GM12872 (cell line): ENCODE results near the gene SCYGR1.

ENCODE experiments used
- TF ChIP-seq, protein P1 (sequence below): IDR thresholded peaks from 3 replicates; pipeline ENCODE4 v1.5.1; 2011; ENCODE audit warnings: low read depth, mild to moderate bottlenecking, low read length, moderate library complexity; ENCODE audit not compliant: insufficient read depth

The SCYGR1 gene

DNA sequence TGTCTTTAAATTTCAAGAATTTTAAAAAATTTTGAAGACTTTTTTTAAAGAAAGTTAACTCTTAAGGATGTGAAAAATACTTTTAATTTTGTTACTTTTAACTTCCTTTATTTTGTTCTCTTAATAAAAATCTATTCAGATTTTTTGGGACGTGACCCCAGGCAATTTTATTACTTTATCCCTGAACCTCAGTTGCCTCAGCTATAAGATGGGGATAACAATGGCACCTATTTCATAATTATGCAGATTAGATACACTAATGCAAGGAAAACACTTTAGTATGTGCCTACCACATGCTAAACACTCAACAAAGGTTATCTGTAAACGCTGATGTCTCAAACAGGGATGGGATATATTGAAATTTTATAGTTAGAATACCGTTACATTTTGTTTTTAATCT lies 1.5 kb upstream of the SCYGR1 start:
- TF ChIP-seq, protein P1, sequence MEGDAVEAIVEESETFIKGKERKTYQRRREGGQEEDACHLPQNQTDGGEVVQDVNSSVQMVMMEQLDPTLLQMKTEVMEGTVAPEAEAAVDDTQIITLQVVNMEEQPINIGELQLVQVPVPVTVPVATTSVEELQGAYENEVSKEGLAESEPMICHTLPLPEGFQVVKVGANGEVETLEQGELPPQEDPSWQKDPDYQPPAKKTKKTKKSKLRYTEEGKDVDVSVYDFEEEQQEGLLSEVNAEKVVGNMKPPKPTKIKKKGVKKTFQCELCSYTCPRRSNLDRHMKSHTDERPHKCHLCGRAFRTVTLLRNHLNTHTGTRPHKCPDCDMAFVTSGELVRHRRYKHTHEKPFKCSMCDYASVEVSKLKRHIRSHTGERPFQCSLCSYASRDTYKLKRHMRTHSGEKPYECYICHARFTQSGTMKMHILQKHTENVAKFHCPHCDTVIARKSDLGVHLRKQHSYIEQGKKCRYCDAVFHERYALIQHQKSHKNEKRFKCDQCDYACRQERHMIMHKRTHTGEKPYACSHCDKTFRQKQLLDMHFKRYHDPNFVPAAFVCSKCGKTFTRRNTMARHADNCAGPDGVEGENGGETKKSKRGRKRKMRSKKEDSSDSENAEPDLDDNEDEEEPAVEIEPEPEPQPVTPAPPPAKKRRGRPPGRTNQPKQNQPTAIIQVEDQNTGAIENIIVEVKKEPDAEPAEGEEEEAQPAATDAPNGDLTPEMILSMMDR, result no peak

DNA sequence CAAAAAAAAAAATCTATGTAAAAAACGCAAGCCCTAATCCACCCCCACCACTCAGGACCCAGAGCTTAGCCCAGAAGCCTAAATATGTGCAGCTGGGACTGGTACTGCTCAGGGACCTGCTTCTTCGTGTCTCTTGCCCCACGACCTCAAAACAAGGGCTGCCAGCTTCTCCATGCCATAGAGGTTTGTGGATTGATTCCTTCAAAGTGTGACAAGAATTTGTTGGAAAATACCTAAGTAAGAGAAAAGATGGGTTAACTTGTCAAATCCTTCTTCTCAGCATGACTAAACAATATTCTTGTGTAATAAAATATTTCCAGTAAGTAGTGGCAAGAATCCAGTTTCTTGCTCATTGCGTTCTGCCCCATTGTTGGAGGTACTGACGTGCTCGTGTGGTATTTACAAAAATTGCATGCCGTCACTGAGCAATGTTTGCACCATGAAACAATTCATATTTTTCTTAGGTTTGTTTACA lies 825 bp upstream of the SCYGR1 start:
- TF ChIP-seq, protein P1, result no peak

DNA sequence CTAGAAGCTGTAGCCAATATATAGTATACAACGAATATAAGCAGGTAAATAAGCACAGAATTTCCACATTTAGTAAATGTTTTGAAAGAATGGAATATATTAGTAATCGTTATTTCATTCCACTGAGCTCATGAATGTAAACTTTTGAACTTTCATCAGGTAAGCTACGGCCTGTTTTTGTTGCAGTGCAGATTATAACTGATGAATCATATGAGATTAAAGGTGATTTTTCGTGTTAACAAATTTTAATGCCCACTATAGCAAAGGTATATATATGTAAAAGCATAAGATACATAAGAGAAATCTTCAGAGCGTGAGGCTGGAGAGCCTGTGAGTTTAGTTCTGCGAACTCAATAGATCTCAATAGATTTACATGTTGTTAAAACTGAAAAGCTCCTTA lies 1.1 kb downstream of the SCYGR1 start:
- TF ChIP-seq, protein P1, result no peak

DNA sequence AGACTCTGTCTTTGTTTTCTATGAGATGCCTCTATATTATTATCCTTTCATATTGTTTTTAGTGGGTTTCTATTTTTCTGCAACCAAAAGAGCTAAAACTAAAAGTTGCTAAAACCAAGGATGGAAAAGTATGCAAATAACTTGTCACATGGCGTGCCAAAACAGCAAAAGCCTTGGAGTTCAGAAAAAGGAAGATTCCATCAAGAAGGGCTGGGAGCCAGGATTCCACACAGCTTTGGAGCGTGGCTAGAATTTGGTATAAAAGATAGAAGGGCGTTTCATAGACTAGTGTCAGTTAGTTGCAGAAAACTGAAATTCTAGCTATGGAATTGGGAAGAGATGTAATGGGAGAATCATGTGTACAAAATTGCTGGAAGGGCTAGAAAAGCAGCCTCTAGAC lies 4.1 kb downstream of the SCYGR1 start:
- TF ChIP-seq, protein P1, result no peak

DNA sequence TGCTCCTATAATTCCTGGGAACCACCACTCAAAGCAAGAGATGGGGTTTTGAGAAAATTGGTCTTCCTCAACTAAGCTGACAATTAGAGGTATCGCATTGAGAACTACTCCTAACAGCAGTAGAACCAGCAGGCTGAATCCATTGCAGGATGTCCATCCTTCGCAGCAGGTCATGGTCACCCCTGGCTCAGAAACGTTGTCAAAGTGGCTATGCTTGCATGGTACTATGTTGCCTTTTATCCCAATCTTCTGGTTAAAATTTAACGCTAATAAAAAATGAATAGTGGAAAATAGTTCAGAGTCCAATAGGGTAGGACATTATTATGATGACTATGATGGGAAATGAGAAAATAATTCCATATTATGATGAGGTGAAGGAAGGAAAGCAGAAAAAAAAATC lies 8.7 kb downstream of the SCYGR1 start, which contains the start of gene TM4SF20:
TM4SF20 (minus strand) TSS at position 212 of the 400 bp plus-strand sequence; CDS start at position 174, 38 bp downstream.
- TF ChIP-seq, protein P1, result no peak

DNA sequence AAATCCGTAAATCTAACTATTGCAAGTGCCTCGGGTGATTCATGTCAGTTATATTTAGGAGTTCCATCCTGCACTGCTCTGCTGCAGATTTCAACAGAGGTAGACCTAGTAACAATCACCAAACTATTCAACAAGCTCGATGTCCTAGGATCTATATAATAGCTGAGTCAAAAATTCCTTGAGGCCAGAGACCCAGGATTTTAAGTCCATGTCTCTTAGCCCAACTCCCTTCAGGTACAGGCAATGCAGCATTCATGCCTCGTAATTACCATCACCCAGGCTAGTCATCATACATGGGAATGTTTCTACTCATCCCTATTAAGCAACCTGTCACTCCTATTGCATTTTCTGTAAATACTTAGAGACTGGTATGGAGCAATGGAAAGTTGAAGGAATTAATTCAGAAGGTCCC lies 9.4 kb downstream of the SCYGR1 start:
- TF ChIP-seq, protein P1, result no peak

DNA sequence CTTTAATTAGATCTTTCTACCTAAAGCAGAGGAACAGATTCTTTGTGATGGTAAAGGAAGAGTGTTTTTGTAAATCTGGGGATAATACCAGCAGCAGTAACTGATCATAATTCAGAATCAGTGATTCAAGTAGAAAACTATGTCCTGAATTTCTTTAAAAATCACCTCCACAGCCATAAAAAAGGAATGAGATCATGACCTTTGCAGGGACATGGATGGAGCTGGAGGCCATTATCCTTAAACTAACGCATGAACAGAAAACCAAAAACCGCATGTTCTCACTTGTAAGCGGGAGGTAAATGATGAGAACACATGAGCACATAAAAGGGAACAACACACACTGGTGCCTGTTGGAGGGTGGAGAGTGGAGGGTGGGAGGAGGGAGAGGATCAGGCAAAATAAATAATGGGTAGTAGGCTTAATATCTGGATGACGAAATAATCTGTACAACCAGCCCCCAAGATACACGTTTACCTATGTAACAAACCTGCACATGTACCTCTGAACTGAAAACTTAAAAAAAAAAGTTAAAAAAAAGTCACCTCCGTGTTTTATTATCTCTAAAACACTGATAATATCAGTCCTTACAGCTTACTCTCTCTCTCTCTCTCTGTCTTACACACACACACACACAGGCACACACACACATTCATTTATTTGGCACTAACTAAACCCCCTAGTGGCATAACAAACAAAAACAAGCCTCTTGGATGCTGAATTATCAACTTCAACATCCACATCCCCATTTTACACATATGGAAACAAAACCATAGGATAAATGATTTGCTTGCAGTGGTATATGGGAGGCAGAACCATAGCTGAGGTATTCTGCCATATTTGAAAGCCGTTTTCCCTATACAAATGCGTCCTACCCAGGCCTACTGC lies 10.0 kb downstream of the SCYGR1 start:
- TF ChIP-seq, protein P1, result 0 out of 3 replicates have a peak, but pooled peaks have one; percentile 31
